Right ventricle myocardium inferior (tissue), 1 donor: Measurements from ENCODE around the gene PSD4. TPM values are rescaled to one million over a fixed set of nuclear protein-coding genes. Genes with fewer than 3 reads are reported as not detected.
A peak's percentile ranks its signal among the peaks of the same experiment; 100 is the strongest.

ENCODE experiments used
- ATAC-seq: fragments of 200-7000 bp; cut with Tn5 transposase; one replicate; pipeline ENCODE4 v1.9.1; 2020; ENCODE audit warnings: mild to moderate bottlenecking, moderate library complexity
- DNase-seq: peaks from one replicate; pipeline ENCODE4 v3.0.0; 2021; ENCODE audit errors: missing footprints
- intact Hi-C: fragments of 100-400 bp; cut with DNase I; formaldehyde crosslinking; loops from one replicate; pipeline ENCODE4 v1.11.0; 2022
- total RNA-seq: library from RNA; stranded (reverse); fragmentation: NEBNext Ultra II Directional; extraction: Animal tissue kit (Norgen Biotek cat#: 25700); gene quantifications from one replicate; pipeline ENCODE4 v1.2.1, GENCODE V29; 2021
- donor health status: DM: no; HTN: yes; CAD: no; lungs with severe emphysema.

The PSD4 gene
- total RNA-seq, 1 donor from 2014 or later: 3.4 TPM

- intact Hi-C loops: loop anchor here (1.0 to 5.0 kb wide), 3 partner anchors 61 to 249 kb away; no protein-coding TSS in a partner anchor
- DNase-seq: no peak
- peak; percentile 31 for ATAC-seq
Measured at GRCh38 chr2:113138428-113139322, 35.1 kb upstream of the PSD4 start.

- DNase-seq (no peak), ATAC-seq (no peak)
- intact Hi-C loops: no loop called here
Measured at GRCh38 chr2:113141451-113141850, 32.3 kb upstream of the PSD4 start.

- DNase-seq (no peak), ATAC-seq (no peak)
- intact Hi-C loops: no loop called here
Measured at GRCh38 chr2:113142290-113142689, 31.5 kb upstream of the PSD4 start.

- ATAC-seq (no peak), DNase-seq (no peak)
- intact Hi-C loops: no loop called here
Measured at GRCh38 chr2:113144259-113144658, 29.5 kb upstream of the PSD4 start.

GRCh38 chr2:113148606-113149552, 24.9 kb upstream of the PSD4 start:
- ATAC-seq (no peak), DNase-seq (no peak)
- intact Hi-C loops: no loop called here

GRCh38 chr2:113149553-113150257, 24.1 kb upstream of the PSD4 start:
- intact Hi-C loops: no loop called here
- DNase-seq (no peak), ATAC-seq (no peak)

GRCh38 chr2:113150258-113150601, 23.5 kb upstream of the PSD4 start:
- no peak for DNase-seq
- no peak for ATAC-seq
- intact Hi-C loops: no loop called here

GRCh38 chr2:113155331-113155730, 18.4 kb upstream of the PSD4 start:
- intact Hi-C loops: no loop called here
- DNase-seq (no peak), ATAC-seq (no peak)

GRCh38 chr2:113156278-113157117, 17.3 kb upstream of the PSD4 start:
- DNase-seq (no peak), ATAC-seq (no peak)
- intact Hi-C loops: no loop called here

- DNase-seq (peak; percentile 61), ATAC-seq (peak; percentile 52)
- intact Hi-C loops: no loop called here
Measured at GRCh38 chr2:113157118-113157896, 16.5 kb upstream of the PSD4 start.

- intact Hi-C loops: no loop called here
- ATAC-seq: no peak
- no peak for DNase-seq
Measured at GRCh38 chr2:113157897-113158753, 15.6 kb upstream of the PSD4 start.

- intact Hi-C loops: no loop called here
- ATAC-seq (no peak), DNase-seq (no peak)
Measured at GRCh38 chr2:113158884-113159553, 14.8 kb upstream of the PSD4 start.

GRCh38 chr2:113160248-113160647, 13.5 kb upstream of the PSD4 start:
- intact Hi-C loops: no loop called here
- ATAC-seq: no peak
- DNase-seq: no peak

GRCh38 chr2:113160962-113161361, 12.8 kb upstream of the PSD4 start:
- intact Hi-C loops: no loop called here
- ATAC-seq (no peak), DNase-seq (no peak)

- intact Hi-C loops: no loop called here
- ATAC-seq (no peak), DNase-seq (no peak)
Measured at GRCh38 chr2:113162173-113162572, 11.6 kb upstream of the PSD4 start.

- intact Hi-C loops: no loop called here
- ATAC-seq (no peak), DNase-seq (no peak)
Measured at GRCh38 chr2:113162869-113163268, 10.9 kb upstream of the PSD4 start.
